K562 (cell line): ENCODE measurements around the gene LACTBL1. TPM values are rescaled to one million over a fixed set of nuclear protein-coding genes. Genes with fewer than 3 reads are reported as not detected.

Experiments
- ARNT ChIP-seq, 2 experiments: fragments of 450-650 bp; IDR thresholded peaks; 2 replicates each; pipeline ENCODE4 v1.6.1; 2016; ENCODE audit warnings: mild to moderate bottlenecking in 1 of 2
- CBFA2T2 ChIP-seq: fragments of 450-650 bp; conservative IDR thresholded peaks from 2 replicates; pipeline ENCODE4 v1.6.1; 2017; ENCODE audit warnings: mild to moderate bottlenecking
- CHCHD3 ChIP-seq: fragments of 250-450 bp; sonication (Bioruptor Pico); IDR thresholded peaks from 2 replicates; pipeline ENCODE4 v2.1.2; 2022; ENCODE audit warnings: mild to moderate bottlenecking
- CREB5 ChIP-seq: fragments of 250-450 bp; sonication (Bioruptor Pico); IDR thresholded peaks from 2 replicates; pipeline ENCODE4 v1.5.0; 2020; ENCODE audit warnings: mild to moderate bottlenecking
- ESRRB ChIP-seq: fragments of 250-450 bp; sonication (Bioruptor Pico); IDR thresholded peaks from 2 replicates; pipeline ENCODE4 v1.5.0; 2020; ENCODE audit warnings: mild to moderate bottlenecking, moderate library complexity, borderline replicate concordance
- GTF3C2 ChIP-seq: IDR thresholded peaks from 3 replicates; pipeline ENCODE4 v1.6.1; 2011; ENCODE audit warnings: borderline replicate concordance, mild to moderate bottlenecking, moderate library complexity; ENCODE audit not compliant: insufficient read length; ENCODE audit errors: extremely low read depth
- HCFC1 ChIP-seq: IDR thresholded peaks from 2 replicates; pipeline ENCODE4 v1.6.1; 2012; ENCODE audit warnings: low read depth, low read length, improper control_type of control experiment
- HNRNPUL1 ChIP-seq: fragments of 200-400 bp; formaldehyde crosslinking; IDR thresholded peaks from 2 replicates; pipeline ENCODE4 v1.6.1; 2017; ENCODE audit warnings: low read length
- MAFF ChIP-seq: IDR thresholded peaks from 2 replicates; pipeline ENCODE4 v1.6.1; 2012; ENCODE audit warnings: low read length, improper control_type of control experiment
- POLR2B ChIP-seq: fragments of 450-650 bp; IDR thresholded peaks from 2 replicates; pipeline ENCODE4 v1.6.1; 2018; ENCODE audit warnings: low read depth; ENCODE audit not compliant: partially characterized antibody
- RAD21 ChIP-seq, 2 experiments: fragments of 250-450 bp in 1 of 2; fragments of 450-650 bp in 1 of 2; sonication (Bioruptor Pico) in 1 of 2; formaldehyde crosslinking in 1 of 2; IDR thresholded peaks in 1 of 2; conservative IDR thresholded peaks in 1 of 2; 2 replicates each; pipeline versions ENCODE4 v1.4.0 to v1.8.0; 2020 to 2022; ENCODE audit warnings: mild to moderate bottlenecking in 2 of 2, moderate library complexity in 1 of 2
- SIN3B ChIP-seq: fragments of 450-650 bp; IDR thresholded peaks from 2 replicates; pipeline ENCODE4 v1.6.1; 2017; ENCODE audit warnings: low read depth, mild to moderate bottlenecking, moderate library complexity
- STAG1 ChIP-seq: sonication (generic); formaldehyde crosslinking; IDR thresholded peaks from 2 replicates; pipeline ENCODE4 v1.5.0; 2020; ENCODE audit warnings: missing genetic modification reagents, borderline replicate concordance
- TARDBP ChIP-seq: fragments of 450-650 bp; IDR thresholded peaks from 2 replicates; pipeline ENCODE4 v1.6.1; 2016
- U2AF2 ChIP-seq: fragments of 200-400 bp; formaldehyde crosslinking; optimal IDR thresholded peaks from 2 replicates; pipeline ENCODE3; 2017; ENCODE audit warnings: low read depth, mild to moderate bottlenecking, low read length
- polyA plus RNA-seq, 8 experiments: library from polyadenylated mRNA; depleted of rRNA in 4 of 8; stranded (reverse) in 5 of 8; unstranded in 3 of 8; fragments of >200 nt; fragmentation: Nextera tagmentation in 2 of 8; fragmentation: Illumina TruSeq in 1 of 8; extraction: Ambion mirVana in 2 of 8; extraction: Trizol in 1 of 8; gene quantifications; 2 replicates each; pipeline versions ENCODE4 v1.2.1 to v1.2.3, GENCODE V29; 2011 to 2014; ENCODE audit warnings: inconsistent platforms in 1 of 8, missing spikeins in 1 of 8
- total RNA-seq, 7 experiments: library from RNA; depleted of rRNA in 6 of 7; stranded (reverse); fragments of >200 nt in 6 of 7; fragmentation: Illumina TruSeq in 2 of 7; extraction: Trizol in 2 of 7; gene quantifications; 2 replicates each; pipeline versions ENCODE4 v1.2.1 to v1.2.3, GENCODE V29; 2011 to 2021; ENCODE audit warnings: low replicate concordance in 1 of 7

The LACTBL1 gene
- total and polyA plus RNA-seq, 9 of the 15 experiments (the other 6 are each of a cell fraction or from before 2014, with no cell fraction given): not detected

GRCh38 chr1:22930240-22930912 lies 42.3 kb downstream of the LACTBL1 start (continued):
- TF ChIP-seq POLR2B (no peak), ESRRB (CRISPR knock-in tag) (no peak), STAG1 (CRISPR knock-in tag) (peak; percentile 74), CHCHD3 (no peak), RAD21 (CRISPR knock-in tag; conservative IDR thresholded peaks at IDR 0.05 in 1 of 2, IDR thresholded peaks at IDR 0.05 in 1 of 2) (peak; percentile 71 to 91), MAFF (no peak), TARDBP (no peak), GTF3C2 (no peak), CREB5 (CRISPR knock-in tag) (no peak), HCFC1 (0 out of 2 replicates have a peak, but pooled peaks have one; percentile 26), CBFA2T2 (no peak), U2AF2 (no peak), HNRNPUL1 (no peak), SIN3B (no peak), ARNT (IDR thresholded peaks at IDR 0.05) (no peak)
